Retina (tissue), 1 donor: ENCODE data around the gene RPE65.
"Not testable (repeated sequence)": the region's sequence is repeated elsewhere in the genome, so short reads cannot be mapped to it uniquely, and the experiment has no call there.

Source experiments
- DNase-seq: peaks from one replicate; pipeline ENCODE4 v3.0.0-alpha.2; 2016

The RPE65 gene

DNA sequence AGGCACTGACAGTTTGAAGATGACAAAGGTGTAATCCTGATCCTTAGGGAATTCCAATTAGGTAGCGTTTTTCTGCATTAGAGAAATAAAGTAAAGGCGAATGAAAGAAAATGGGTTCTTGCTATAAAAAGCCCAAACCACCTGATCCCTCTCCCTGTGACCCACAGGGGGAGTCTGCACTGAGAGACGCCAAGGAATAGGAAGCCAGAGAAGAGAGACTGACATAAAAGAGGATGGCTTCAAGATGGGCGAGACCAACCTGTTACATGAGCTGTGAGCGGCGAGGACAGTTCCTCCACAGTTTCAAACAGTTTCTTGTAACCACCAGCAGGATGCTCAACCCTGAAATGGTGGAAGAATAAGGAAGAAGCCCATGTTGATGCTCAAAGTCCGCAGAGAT, 1.4 kb downstream of the RPE65 start:
- DNase-seq = no peak

DNA sequence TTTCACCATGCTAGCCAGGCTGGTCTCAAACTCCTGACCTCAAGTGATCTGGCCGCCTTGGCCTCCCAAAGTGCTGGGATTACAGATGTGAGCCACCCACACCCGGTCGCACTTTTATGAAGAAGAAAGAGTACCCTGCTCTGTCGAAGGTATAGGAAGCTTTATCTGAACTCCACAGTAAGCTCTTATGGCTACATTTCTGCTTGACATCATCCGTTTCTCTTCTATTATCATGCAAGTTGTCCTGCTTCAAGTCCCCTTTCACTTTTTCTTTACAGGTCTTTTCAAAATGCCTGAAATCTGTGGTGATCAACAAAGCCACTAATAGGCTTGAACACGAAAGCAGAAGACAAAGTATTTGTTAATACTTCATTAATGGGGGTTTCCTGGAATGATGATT, 4.0 kb downstream of the RPE65 start:
- no peak for DNase-seq

DNA sequence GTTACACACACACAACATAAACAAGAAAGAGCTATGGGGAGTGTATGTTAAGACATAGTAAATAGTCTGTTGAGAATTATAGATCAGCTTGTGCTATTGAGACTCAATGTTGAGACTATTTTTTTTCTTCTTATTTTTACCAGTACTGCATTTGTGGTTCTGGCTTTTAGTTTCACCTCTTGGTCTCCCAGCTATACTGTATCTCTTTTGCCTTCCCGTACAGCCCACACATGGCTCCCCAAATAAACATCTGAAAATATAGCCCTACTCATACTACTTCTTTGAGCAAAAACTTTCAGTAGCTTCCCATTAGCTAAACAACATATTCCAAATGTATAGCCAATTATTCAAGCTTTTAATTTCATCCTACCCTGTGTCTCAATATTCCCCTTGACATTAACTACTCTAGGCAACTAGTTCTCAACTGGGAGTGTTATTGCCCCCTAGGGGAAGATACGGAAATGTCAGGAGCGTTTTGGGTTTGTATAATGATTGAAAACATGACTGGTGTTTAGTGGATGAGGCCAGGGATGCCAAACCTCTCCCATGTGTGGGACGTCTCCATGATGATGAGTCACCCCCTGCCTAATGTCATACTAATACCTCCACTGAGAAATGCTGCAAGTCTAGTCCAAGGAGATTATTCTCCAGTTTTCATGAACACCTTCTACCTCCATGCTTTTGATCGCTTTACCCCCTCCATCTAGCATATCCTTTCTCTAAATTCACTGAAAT, 6.8 kb downstream of the RPE65 start:
- DNase-seq = no peak

DNA sequence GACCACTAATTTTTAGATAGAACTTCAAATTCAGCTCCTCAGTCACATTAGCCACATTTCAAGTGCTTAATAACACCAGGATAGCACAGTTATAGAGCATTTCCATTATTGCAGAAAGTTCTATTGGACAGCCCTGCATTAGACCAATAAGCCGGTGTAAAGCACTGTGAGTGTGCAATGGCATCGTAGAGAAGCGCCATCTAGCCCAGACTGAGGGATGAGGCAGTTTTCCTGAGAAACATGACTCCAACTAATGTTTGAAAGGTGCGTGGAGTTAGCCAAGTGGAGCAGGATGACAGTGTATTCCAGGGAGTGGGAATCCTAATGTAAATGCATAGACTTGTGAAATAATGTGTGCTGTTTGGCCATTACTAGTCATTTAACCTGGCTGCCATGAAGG, 7.7 kb downstream of the RPE65 start:
- DNase-seq = no peak

DNA sequence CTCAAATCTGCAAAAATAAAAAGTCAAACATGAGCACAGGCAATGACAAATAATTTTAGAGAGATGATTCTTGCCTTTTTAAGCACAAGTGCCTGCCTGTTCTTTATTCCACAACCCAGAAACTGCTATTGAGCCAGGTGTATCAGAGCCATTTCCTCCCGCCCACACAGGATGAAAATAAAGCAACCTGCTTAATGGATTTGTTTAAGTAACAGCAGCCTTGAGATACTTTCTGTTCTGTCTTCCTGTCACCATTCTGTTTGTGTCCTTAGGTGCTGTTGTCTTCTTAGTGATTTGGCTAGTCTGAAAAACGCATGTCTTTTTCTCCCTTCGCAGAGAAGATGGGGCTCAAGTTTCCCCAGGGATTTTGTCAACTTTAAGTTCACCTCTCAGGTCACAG, 11.4 kb downstream of the RPE65 start:
- DNase-seq = no peak

DNA sequence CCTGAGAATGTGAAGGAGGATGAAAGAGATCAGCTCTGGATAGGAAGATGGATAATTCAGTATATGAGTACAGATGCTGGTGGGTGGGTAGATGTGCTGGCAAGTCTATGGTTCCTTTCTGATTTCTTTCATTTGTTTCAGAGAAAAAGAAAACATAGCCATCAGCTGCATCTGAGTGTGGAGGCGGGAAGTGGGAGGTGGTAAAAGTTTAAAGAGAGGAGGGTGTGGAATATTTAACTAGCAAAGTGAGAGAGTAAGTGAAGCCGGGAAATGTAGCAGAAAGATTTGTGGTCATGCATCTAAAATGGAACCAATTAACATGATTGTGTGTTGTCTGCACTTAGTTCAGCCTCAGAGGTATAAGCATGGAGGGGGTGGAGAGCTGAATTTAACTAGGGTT, 16.4 kb downstream of the RPE65 start:
- no peak for DNase-seq

DNA sequence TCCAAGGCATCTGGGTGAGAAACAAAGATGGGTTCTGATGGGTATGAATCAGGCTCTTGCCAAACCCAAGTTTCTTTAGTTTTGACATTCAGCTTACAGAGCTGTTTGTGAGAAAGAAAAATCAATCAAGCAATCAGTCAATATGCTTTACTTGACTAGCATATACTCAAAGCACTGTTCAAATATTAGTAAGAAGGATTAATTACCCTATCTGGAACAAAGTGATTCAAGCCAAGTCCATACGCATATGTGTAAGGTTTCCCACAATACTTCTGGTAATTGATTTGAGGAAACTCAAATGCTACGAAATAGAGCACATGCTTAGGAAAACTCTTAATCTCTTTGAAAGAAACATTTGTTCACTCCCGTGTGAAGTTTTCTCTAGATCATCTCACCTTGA, 18.7 kb downstream of the RPE65 start:
- no peak for DNase-seq

DNA sequence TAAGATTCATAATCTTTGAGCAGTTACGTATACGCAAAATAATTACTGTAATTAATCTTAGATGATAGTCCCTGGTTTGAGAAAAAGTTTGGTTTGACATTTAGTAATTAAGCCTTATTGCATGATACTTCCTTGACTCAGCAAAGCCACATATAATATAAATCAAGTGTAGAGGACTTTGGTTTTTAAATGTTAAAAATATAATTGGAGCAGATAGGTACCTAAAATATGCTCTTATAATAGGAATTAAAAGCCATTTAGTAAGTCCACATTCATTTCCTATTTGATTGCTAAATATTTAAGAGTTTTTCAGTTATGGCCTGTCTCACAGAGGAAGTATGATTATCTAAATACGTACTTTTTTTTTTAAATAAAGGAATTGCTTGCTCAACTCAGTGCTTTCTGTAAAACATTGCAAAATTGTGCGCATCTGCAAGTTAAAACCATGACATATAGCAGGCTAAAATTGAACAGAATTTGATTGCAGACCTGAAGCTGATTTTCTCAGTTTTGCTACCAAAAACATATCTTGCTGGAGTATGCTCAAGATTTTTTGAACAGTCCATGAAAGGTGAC, 20.4 kb downstream of the RPE65 start:
- DNase-seq = no peak

DNA sequence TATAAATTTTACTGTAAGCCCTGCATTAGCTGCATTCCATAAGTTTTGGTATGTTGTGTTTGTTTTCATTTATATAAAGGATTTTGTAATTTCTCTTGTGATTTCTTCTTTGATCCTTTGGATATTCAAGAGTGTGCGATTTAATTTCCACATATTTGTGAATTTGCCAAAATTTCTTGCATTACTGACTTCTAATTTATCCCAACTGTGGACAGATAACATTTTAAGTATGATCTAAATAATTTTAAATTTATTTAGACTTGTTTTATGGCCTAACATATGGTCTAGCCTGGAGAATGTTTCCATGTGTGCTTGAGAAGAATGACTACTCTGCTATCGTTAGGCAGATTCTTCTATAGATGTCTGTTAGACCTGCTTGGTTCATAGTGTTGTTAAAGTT, 23.2 kb downstream of the RPE65 start:
- DNase-seq = no peak

DNA sequence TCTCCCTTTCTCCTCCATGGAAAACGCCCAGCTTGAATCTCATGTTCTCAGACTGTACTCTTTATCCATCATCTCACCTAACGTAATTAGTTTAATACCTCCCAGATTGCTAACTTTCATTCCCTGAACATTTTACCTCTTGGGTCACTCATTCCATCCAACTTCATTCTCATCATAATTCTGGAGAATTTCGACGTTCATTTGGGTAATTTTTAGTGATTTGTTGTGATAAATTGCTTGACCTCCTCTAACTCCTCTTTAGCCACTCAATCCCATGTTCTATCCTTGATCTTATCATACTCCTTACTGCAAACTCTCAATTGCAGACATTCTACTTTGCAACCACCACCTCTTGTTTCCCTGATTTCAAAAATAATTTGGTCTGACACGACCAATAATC, 28.4 kb downstream of the RPE65 start:
- DNase-seq = no peak

DNA sequence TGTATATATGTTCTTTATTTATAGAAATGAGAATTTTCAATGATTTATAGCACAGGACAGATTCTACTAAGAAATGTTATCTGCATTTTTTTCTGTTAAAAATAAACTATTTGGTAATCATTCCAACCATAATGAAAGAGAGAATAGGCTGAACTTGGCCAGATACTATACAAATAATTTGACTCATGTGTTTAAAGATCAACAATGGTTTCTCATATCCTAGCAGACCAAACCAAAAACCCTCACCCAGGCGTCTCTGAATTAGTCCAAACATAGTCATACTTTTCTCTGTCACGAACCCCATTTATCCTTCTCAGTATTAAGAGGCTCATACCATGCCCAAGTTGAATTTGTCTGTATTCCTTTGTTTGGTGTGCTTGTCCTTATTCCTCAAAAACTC, 40.3 kb downstream of the RPE65 start:
- DNase-seq = no peak

DNA sequence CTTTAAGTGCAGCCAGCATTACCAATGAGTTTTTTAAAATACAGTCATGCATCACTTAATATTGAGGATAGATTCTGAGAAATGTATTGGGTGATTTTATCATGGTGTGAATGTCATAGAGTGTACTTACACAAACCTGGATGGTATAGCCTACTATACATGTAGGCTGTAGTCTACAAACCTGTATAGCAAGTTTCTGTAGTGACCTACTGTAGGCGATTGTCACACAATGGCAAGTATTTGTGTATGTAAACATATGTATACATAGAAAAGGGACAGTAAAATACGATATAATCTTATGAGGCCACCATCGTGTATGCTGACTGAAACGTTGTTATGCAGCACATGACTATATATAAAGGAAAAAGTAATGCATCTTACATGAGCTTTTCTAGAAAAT, 48.2 kb downstream of the RPE65 start:
- DNase-seq = no peak

DNA sequence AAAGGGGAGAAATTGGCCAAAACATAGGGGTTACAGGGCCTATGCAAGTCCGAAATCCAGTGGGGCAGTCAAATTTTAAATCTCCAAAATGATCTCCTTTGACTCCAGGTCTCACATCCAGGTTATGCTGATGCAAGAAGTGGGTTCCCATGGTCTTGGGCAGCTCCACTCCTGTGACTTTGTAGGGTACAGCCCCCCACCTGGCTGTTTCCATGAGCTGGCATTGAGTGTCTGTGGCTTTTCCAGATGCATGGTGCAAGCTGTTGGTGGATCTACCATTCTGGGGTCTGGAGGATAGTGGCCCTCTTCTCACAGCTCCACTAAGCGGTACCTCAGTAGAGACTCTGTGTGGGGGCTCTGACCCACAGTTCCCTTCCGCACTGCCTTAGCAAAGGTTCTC, 54.2 kb downstream of the RPE65 start:
- DNase-seq = not testable (repeated sequence)

DNA sequence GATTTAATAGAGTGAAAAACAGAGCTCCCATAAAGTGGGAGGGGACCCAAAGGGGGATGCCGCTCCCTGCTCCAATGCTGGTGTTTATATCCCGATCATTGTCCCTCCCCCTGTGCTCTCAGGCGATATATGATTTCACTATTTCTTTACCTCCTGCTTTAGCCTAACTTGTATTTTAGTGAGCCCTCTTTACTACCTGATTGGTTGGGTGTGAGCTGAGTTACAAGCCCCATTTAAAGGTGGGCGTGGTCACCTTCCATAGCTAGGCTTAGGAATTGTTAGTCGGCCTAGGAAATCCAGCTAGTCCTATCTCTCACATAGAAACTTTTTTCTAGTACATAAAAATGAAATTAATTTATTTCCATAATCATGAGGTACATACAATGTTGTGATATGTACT, 57.3 kb downstream of the RPE65 start:
- not testable (repeated sequence) for DNase-seq

DNA sequence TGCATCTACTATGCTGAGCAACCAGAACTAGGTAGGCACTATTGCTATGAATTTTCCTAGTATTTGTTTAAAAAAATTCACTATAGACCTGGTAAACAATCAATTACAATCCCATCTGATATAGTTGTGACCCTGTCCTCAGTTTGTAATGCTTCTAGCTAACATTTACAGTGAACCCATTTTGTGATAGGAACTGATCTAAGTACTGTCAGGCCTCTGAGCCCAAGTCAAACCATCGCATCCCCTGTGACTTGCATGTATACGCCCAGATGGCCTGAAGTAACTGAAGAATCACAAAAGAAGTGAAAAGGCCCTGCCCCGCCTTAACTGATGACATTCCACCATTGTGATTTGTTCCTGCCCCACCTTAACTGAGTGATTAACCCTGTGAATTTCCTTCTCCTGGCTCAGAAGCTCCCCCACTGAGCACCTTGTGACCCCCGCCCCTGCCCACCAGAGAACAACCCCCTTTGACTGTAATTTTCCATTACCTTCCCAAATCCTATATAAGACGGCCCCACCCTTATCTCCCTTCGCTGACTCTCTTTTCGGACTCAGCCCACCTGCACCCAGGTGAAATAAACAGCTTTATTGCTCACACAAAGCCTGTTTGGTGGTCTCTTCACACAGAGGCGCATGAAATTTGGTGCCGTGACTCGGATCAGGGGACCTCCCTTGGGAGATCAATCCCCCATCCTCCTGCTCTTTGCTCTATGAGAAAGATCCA, 63.8 kb downstream of the RPE65 start:
- not testable (repeated sequence) for DNase-seq

DNA sequence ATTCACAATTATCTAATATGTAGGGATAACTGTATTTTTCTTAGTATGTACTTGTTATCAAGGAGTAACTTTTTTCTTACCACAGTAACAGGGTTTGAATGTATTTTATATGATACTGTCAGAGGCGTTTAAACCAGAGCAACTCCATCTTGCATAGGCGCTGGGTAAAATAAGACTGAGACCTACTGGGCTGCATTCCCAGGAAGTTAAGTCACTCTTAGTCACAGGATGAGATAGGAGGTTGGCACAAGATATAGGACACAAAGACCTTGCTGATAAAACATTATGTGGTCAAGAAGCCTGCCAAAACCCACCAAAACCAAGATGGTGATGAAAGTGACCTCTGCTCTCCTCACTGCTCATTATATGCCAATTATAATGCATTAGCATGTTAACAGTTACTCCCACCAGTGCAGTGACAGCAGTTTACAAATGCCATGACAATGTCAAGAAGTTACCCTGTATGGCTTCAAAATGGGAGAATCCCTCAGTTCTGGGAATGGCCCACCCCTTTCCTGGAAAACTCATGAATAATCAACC, 64.8 kb downstream of the RPE65 start:
- DNase-seq = no peak

DNA sequence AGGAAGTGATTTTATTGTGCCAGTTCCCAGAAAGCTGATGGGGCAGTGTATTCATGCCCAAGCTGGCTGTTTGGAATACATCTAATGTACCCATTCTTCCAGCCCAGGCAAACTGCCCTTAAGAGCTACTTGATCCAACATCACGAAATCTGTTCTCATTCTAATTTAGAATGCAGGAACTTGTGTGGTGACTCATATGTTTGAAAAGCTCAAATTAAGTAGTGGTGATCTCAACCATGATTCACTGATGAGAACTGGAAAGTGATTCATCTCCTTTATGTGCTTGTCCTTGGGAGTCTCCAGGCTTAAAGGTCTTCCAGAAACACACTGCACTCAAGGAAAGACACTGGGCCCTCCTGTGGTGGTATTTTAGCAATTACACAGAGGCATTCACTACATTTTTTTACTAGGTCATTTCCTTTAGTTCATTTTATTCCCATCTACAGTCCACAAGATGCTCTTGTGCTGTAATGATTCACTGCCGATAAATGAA, 65.4 kb downstream of the RPE65 start:
- DNase-seq = no peak

DNA sequence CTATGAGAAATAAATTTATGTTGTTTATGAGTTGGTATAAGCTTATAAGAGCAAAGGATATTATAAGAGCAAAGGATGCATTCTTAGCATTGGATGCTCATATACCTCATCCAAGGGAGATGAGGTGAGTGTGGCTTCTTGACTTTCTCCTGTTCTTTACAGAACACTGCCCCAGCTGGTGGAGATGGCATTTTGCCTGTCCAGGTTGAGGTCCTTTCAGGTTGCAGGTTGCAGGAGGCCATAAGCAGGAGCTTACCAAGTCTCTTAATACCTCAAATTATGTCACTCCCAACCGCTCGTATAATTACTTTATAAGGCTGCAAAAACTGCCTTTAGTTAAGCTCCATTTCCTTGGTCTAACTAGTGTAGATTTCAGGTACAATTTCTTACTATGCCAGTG, 66.7 kb downstream of the RPE65 start:
- no peak for DNase-seq

DNA sequence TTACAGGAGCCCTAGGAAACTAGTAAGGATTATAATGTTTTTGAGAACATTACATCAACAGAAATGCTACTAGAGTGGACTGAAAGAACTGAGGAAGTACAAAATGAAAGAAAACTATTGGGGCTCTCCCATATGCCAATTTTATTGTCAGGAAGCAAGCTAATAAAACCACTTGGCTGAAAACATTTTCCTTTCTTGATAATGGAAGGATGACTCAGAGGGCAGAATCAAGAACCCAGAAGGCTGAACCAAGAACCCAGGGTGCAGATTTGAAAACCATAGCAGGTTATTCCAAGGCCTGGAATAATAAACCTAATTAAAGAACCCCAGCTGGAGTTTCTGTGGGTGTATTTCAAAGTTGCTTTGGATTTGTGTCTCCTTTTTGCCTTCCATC, 70.7 kb downstream of the RPE65 start:
- no peak for DNase-seq
